Thyroid gland (tissue), 4 donors: ENCODE results near the gene ESPNL. TPM values are rescaled to one million over a fixed set of nuclear protein-coding genes. Genes with fewer than 3 reads are reported as not detected.

ENCODE experiments used
- DNase-seq, 2 donors: peaks; one replicate each; pipeline ENCODE4 v3.0.0-alpha.2; 2019
- H3K27ac ChIP-seq, 3 donors: fragments of 200-600 bp; sonication (generic); 1 replicate in 2 of 3; 2 replicates in 1 of 3; pipeline ENCODE4 v1.5.1; 2016 to 2019; ENCODE audit warnings: mild to moderate bottlenecking in 1 of 3, moderate library complexity in 1 of 3
- H3K27me3 ChIP-seq: fragments of 200-600 bp; sonication (generic); one replicate; pipeline ENCODE4 v1.5.1; 2019
- H3K36me3 ChIP-seq, 2 donors: fragments of 200-600 bp; sonication (generic); one replicate each; pipeline ENCODE4 v1.5.1; 2016 to 2019
- H3K4me1 ChIP-seq, 2 donors: fragments of 200-600 bp; sonication (generic); one replicate each; pipeline ENCODE4 v1.5.1; 2017 to 2019
- H3K4me3 ChIP-seq, 3 donors: fragments of 200-600 bp; sonication (generic); replicated peaks in 1 of 3; 1 replicate in 2 of 3; 2 replicates in 1 of 3; pipeline ENCODE4 v1.5.1; 2016; ENCODE audit warnings: mild to moderate bottlenecking in 1 of 3
- H3K9me3 ChIP-seq: fragments of 200-600 bp; sonication (generic); one replicate; pipeline ENCODE4 v1.5.1; 2017
- CTCF ChIP-seq, 6 experiments: fragments of 200-600 bp in 3 of 6; fragments of 450-650 bp in 3 of 6; sonication (generic) in 3 of 6; IDR thresholded peaks; one replicate each; pipeline ENCODE4 v1.5.1; 2016 to 2019; ENCODE audit warnings: antibody characterized with exemption in 6 of 6, mild to moderate bottlenecking in 2 of 6, inconsistent platforms in 1 of 6, moderate library complexity in 1 of 6
- POLR2A ChIP-seq, 2 donors: fragments of 450-650 bp; IDR thresholded peaks; one replicate each; pipeline ENCODE4 v1.6.1; 2017; ENCODE audit warnings: antibody characterized with exemption in 2 of 2, mild to moderate bottlenecking in 2 of 2, moderate library complexity in 1 of 2
- WGBS, 2 donors: methylation state at CpG; one replicate each; pipeline ENCODE4 v1.1.5; 2017; 5-methylcytosine and 5-hydroxymethylcytosine counted together
- intact Hi-C: fragments of 100-400 bp; cut with DNase I; formaldehyde crosslinking; loops from one replicate; pipeline ENCODE4 v1.15.1; 2023
- total RNA-seq, 4 donors: library from RNA; depleted of rRNA; stranded (reverse); fragments of >200 nt; gene quantifications; one replicate each; pipeline ENCODE4 v1.2.3, GENCODE V29; 2016

The ESPNL gene
- total RNA-seq, 4 donors from 2014 or later: 0.11 to 3.8 (median 2.6) TPM

- Histone ChIP-seq H3K4me1 (no peaks in the 10 kb centered on the region), H3K4me3 (no peak overlapping the region), H3K27ac (no peak overlapping the region), H3K9me3 (no peaks in the 10 kb centered on the region), H3K27me3 (no peaks in the 10 kb centered on the region), H3K36me3 (no peaks in the 10 kb centered on the region)
- intact Hi-C loops: no loop called here
- TF ChIP-seq POLR2A (IDR thresholded peaks at IDR 0.05): no peak
- 90 to 95% methylated on average over 20 to 22 of the region's 23 CpGs for WGBS, 2 donors
- DNase-seq: no peak
Observed at GRCh38 chr2:238132463-238133450, 32.6 kb downstream of the ESPNL start.

GRCh38 chr2:238133499-238134392, 33.6 kb downstream of the ESPNL start:
- Histone ChIP-seq H3K27ac (no peak overlapping the region), H3K9me3 (no peaks in the 10 kb centered on the region), H3K4me3 (no peak overlapping the region), H3K36me3 (no peaks in the 10 kb centered on the region), H3K27me3 (no peaks in the 10 kb centered on the region), H3K4me1 (peaks cover 3 to 9% of the 10 kb centered on the region in 2 donors)
- DNase-seq: no peak
- 69 to 75% methylated on average over 7 to 9 of the region's 14 CpGs for WGBS, 2 donors
- TF ChIP-seq CTCF (IDR thresholded peaks at IDR 0.05) (no peak), POLR2A (IDR thresholded peaks at IDR 0.05) (no peak)
- intact Hi-C loops: no loop called here

DNA sequence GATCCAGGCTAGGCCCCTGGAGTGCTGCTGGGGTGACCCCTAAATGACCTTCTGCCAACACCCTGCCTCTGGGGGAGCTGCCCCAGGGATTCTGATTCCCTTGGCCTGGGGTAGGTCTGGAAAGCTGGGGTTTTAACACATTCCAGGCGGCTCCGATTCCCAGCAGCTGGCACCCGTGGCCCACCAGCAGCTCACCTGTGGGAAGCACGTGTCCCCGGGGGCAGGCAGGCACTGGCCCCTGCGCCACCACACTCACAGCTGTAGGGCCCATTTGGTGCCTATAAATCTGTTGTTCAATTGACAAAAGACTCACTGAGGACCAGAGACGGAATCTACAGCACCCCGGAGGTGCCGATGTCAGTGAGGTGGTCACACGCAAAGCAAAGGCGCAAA, 34.2 kb downstream of the ESPNL start:
- 94 to 97% methylated on average over 9 to 11 of the region's 11 CpGs for WGBS, 2 donors
- TF ChIP-seq POLR2A (IDR thresholded peaks at IDR 0.05) (no peak), CTCF (IDR thresholded peaks at IDR 0.05) (no peak)
- H3K9me3 ChIP-seq: no peaks in the 10 kb centered on the region

GRCh38 chr2:238135601-238136150, 35.5 kb downstream of the ESPNL start:
- no peak for DNase-seq
- Histone ChIP-seq H3K4me3 (no peak overlapping the region), H3K4me1 (peaks cover 8 to 16% of the 10 kb centered on the region in 2 donors), H3K27me3 (no peaks in the 10 kb centered on the region), H3K36me3 (no peaks in the 10 kb centered on the region), H3K9me3 (no peaks in the 10 kb centered on the region), H3K27ac (no peak overlapping the region)
- WGBS, 2 donors: 88 to 93% methylated on average over 15 of the region's 15 CpGs
- intact Hi-C loops: no loop called here
- TF ChIP-seq CTCF (IDR thresholded peaks at IDR 0.05): no peak
- no peak for TF ChIP-seq POLR2A (IDR thresholded peaks at IDR 0.05)

More for the DNA sequence above, 34.2 kb downstream of the ESPNL start:
- Histone ChIP-seq H3K27me3 (no peaks in the 10 kb centered on the region), H3K4me3 (no peak overlapping the region), H3K36me3 (no peaks in the 10 kb centered on the region), H3K27ac (no peak overlapping the region), H3K4me1 (peaks cover 8 to 15% of the 10 kb centered on the region in 2 donors)
- intact Hi-C loops: no loop called here
- DNase-seq: no peak

- TF ChIP-seq CTCF (IDR thresholded peaks at IDR 0.05): no peak
- Histone ChIP-seq H3K4me3 (no peak overlapping the region), H3K9me3 (no peaks in the 10 kb centered on the region), H3K27ac (no peak overlapping the region), H3K27me3 (no peaks in the 10 kb centered on the region), H3K36me3 (no peaks in the 10 kb centered on the region), H3K4me1 (peaks cover 8 to 19% of the 10 kb centered on the region in 2 donors)
- WGBS, 2 donors: 75 to 76% methylated on average over 13 to 14 of the region's 14 CpGs
- no peak for DNase-seq
- intact Hi-C loops: no loop called here
Observed at GRCh38 chr2:238136820-238137537, 36.8 kb downstream of the ESPNL start.
